Cardiac muscle cell (in vitro differentiated cells and primary cell): ENCODE results near the gene ANGPTL4. TPM values are rescaled to one million over a fixed set of nuclear protein-coding genes. Genes with fewer than 3 reads are reported as not detected.

ENCODE experiments used
- DNase-seq, 2 donors: peaks; one replicate each; pipeline versions ENCODE4 v3.0.0 to v3.0.0-alpha.2; 2010 to 2017; ENCODE audit warnings: low read depth in 1 of 2, low spot score in 1 of 2
- H3K27ac ChIP-seq: fragments of 200-600 bp; sonication (generic); 2 replicates; pipeline ENCODE4 v1.5.1; 2016
- H3K27me3 ChIP-seq: fragments of 200-600 bp; sonication (generic); 2 replicates; pipeline ENCODE4 v1.6.0; 2016; ENCODE audit warnings: control low read depth
- H3K36me3 ChIP-seq: fragments of 200-600 bp; sonication (generic); 2 replicates; pipeline ENCODE4 v1.5.1; 2016; ENCODE audit warnings: control low read depth
- H3K4me1 ChIP-seq: fragments of 200-600 bp; sonication (generic); 2 replicates; pipeline ENCODE4 v1.8.1; 2017; ENCODE audit warnings: low read depth, mild to moderate bottlenecking, mixed run types
- H3K4me3 ChIP-seq: fragments of 200-600 bp; sonication (generic); 2 replicates; pipeline ENCODE4 v1.5.1; 2016; ENCODE audit warnings: mild to moderate bottlenecking
- H3K9me3 ChIP-seq: fragments of 200-600 bp; sonication (generic); 2 replicates; pipeline ENCODE4 v1.5.1; 2017; ENCODE audit warnings: low read depth, mild to moderate bottlenecking, control low read depth
- CTCF ChIP-seq: IDR thresholded peaks from 2 replicates; pipeline ENCODE4 v1.5.1; 2012; ENCODE audit warnings: low read depth, mild to moderate bottlenecking, low read length
- polyA plus RNA-seq: library from polyadenylated mRNA; unstranded; fragments of >200 nt; fragmentation: Nextera tagmentation; extraction: Ambion mirVana; gene quantifications from 2 replicates; pipeline ENCODE4 v1.2.1, GENCODE V29; 2016
- total RNA-seq: library from RNA; depleted of rRNA; stranded (reverse); fragments of >200 nt; gene quantifications from 2 replicates; pipeline ENCODE4 v1.2.3, GENCODE V29; 2016

The ANGPTL4 gene
- total and polyA plus RNA-seq, 2 experiments from 2014 or later: 3.2 to 6.0 TPM

GRCh38 chr19:8320564-8321066 is 43.3 kb upstream of the ANGPTL4 start:
- peak in 1 of 2 donors; percentile 15 for DNase-seq
- peak overlapping the region; percentile 91 for H3K27ac ChIP-seq
- no peaks in the 10 kb centered on the region for H3K9me3 ChIP-seq
- peaks cover 11% of the 10 kb centered on the region for H3K4me1 ChIP-seq
- H3K27me3 ChIP-seq: no peaks in the 10 kb centered on the region
- peaks cover 5% of the 10 kb centered on the region for H3K36me3 ChIP-seq
- peak overlapping the region; percentile 77 for H3K4me3 ChIP-seq
- TF ChIP-seq CTCF: no peak

- H3K27ac ChIP-seq: peak within 1 kb of the TSS; percentile 91
- peak; percentile 11 for TF ChIP-seq CTCF
- H3K9me3 ChIP-seq: no peaks in the 10 kb centered on the region
- peak within 1 kb of the TSS; percentile 77 for H3K4me3 ChIP-seq
- DNase-seq: peak; percentile 97 to 98
- peaks cover 11% of the 10 kb centered on the region for H3K4me1 ChIP-seq
- H3K36me3 ChIP-seq: peaks cover 5% of the 10 kb centered on the region
- no peaks in the 10 kb centered on the region for H3K27me3 ChIP-seq
Measured at GRCh38 chr19:8321067-8321985, 42.6 kb upstream of the ANGPTL4 start, which contains the start of the genes NDUFA7 and RPS28. Gene NDUFA7, minus strand, starts transcription at chr19:8321375. Its CDS starts 17 bp downstream, at chr19:8321358. Gene RPS28, plus strand, starts transcription at chr19:8321496. Its CDS starts 35 bp downstream, at chr19:8321531.

DNA sequence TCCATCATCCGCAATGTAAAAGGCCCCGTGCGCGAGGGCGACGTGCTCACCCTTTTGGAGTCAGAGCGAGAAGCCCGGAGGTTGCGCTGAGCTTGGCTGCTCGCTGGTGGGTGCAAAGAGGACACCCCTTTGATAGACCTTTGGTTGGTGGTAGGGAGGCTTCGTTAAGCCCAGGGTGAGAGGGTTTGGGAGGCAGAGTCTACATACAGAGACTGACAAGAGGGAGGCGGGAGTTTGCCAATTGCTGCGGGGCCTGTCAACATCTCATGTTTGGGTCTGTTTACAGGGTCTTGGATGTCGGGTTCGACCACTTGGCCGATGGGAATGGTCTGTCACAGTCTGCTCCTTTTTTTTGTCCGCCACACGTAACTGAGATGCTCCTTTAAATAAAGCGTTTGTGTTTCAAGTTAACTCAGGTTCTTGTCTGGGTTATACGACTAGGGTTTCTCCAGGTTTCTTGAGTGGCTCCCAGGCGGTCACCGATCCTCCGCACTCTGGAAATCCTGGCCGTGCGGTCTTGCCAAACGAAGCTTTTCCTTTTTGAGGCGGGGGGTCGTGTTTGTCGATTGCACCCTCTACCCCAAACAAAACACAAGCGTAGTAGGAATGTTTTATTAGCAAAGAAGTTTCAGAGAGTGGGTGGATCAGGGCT is 41.8 kb upstream of the ANGPTL4 start:
- Histone ChIP-seq H3K4me3 (peak overlapping the region; percentile 77), H3K9me3 (no peaks in the 10 kb centered on the region), H3K27me3 (no peaks in the 10 kb centered on the region), H3K4me1 (peaks cover 11% of the 10 kb centered on the region), H3K36me3 (peaks cover 5% of the 10 kb centered on the region), H3K27ac (peak overlapping the region; percentile 76)
- DNase-seq: no peak
- TF ChIP-seq CTCF: no peak

DNA sequence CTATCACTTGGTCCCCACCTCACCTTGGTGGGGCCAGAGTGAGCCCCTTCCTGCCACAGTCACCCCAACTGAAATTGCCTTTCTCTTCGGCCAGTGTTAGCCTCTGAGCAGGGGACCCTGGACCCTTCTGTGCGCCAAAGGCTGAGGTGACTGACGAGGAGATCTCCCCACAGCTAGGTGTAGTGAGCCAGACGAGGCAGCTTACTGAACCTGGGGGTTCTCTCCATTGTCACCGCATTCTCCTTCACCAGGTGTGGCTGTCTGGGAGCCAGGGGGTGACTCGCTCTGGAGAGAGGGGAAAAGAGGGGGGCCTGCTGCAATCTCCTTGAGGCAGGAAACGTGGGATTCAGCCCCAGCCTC is 41.3 kb upstream of the ANGPTL4 start:
- no peaks in the 10 kb centered on the region for H3K9me3 ChIP-seq
- peaks cover 11% of the 10 kb centered on the region for H3K4me1 ChIP-seq
- DNase-seq: no peak
- TF ChIP-seq CTCF: no peak
- H3K36me3 ChIP-seq: peaks cover 5% of the 10 kb centered on the region
- no peak overlapping the region for H3K27ac ChIP-seq
- no peaks in the 10 kb centered on the region for H3K27me3 ChIP-seq
- peak overlapping the region; percentile 77 for H3K4me3 ChIP-seq

GRCh38 chr19:8323781-8324185 is 40.2 kb upstream of the ANGPTL4 start:
- Histone ChIP-seq H3K27me3 (peaks cover 2% of the 10 kb centered on the region), H3K36me3 (peaks cover 5% of the 10 kb centered on the region), H3K4me1 (peaks cover 11% of the 10 kb centered on the region), H3K4me3 (no peak overlapping the region), H3K9me3 (no peaks in the 10 kb centered on the region), H3K27ac (peak overlapping the region; percentile 15)
- DNase-seq: no peak
- TF ChIP-seq CTCF: no peak
